IPS-11a (cell line): Measurements from ENCODE around the gene VDR.

Experiments used
- H3K4me3 ChIP-seq: one replicate; pipeline ENCODE4 v1.5.1; 2013; ENCODE audit warnings: low read depth, low read length, control low read depth

Gene VDR

GRCh38 chr12:47931187-47931586 lies 26.4 kb upstream of the VDR start:
- H3K4me3 ChIP-seq = no peak overlapping the region

- H3K4me3 ChIP-seq = no peak overlapping the region
Measured at GRCh38 chr12:47930634-47931033, 25.8 kb upstream of the VDR start.

GRCh38 chr12:47927346-47927745 lies 22.6 kb upstream of the VDR start:
- H3K4me3 ChIP-seq = no peak overlapping the region

GRCh38 chr12:47921907-47922306 lies 17.1 kb upstream of the VDR start:
- no peak overlapping the region for H3K4me3 ChIP-seq

- H3K4me3 ChIP-seq = no peak overlapping the region
Measured at GRCh38 chr12:47920913-47921312, 16.1 kb upstream of the VDR start.

GRCh38 chr12:47913081-47913480 lies 8.3 kb upstream of the VDR start:
- no peak overlapping the region for H3K4me3 ChIP-seq

- no peak overlapping the region for H3K4me3 ChIP-seq
Measured at GRCh38 chr12:47912556-47912955, 7.8 kb upstream of the VDR start.

GRCh38 chr12:47910981-47911380 lies 6.2 kb upstream of the VDR start:
- H3K4me3 ChIP-seq = no peak overlapping the region

GRCh38 chr12:47910486-47910885 lies 5.7 kb upstream of the VDR start:
- no peak overlapping the region for H3K4me3 ChIP-seq

GRCh38 chr12:47909839-47910465 lies 5.2 kb upstream of the VDR start:
- H3K4me3 ChIP-seq = no peak overlapping the region

GRCh38 chr12:47908738-47909137 lies 3.9 kb upstream of the VDR start:
- H3K4me3 ChIP-seq = no peak overlapping the region

- H3K4me3 ChIP-seq = no peak overlapping the region
Measured at GRCh38 chr12:47907851-47908454, 3.2 kb upstream of the VDR start.

- peak overlapping the region; percentile 21 for H3K4me3 ChIP-seq
Measured at GRCh38 chr12:47903927-47904712, 674 bp downstream of the VDR start.

- no peak overlapping the region for H3K4me3 ChIP-seq
Measured at GRCh38 chr12:47903151-47903611, 1.6 kb downstream of the VDR start.

- no peak overlapping the region for H3K4me3 ChIP-seq
Measured at GRCh38 chr12:47902131-47902639, 2.6 kb downstream of the VDR start.

- no peak overlapping the region for H3K4me3 ChIP-seq
Measured at GRCh38 chr12:47901718-47902093, 3.1 kb downstream of the VDR start.

- no peak overlapping the region for H3K4me3 ChIP-seq
Measured at GRCh38 chr12:47901063-47901717, 3.6 kb downstream of the VDR start.

GRCh38 chr12:47900131-47901062 lies 4.4 kb downstream of the VDR start:
- no peak overlapping the region for H3K4me3 ChIP-seq

- no peak overlapping the region for H3K4me3 ChIP-seq
Measured at GRCh38 chr12:47899466-47899865, 5.3 kb downstream of the VDR start.

- H3K4me3 ChIP-seq = no peak overlapping the region
Measured at GRCh38 chr12:47896633-47897032, 8.2 kb downstream of the VDR start.
